ENCODE measurements around the gene AFAP1. TPM values are rescaled to one million over a fixed set of nuclear protein-coding genes. Genes with fewer than 3 reads are reported as not detected.

Gene AFAP1
- total and polyA plus RNA-seq, 2 of the 8 experiments (the other 6 are each of a cell fraction or from before 2014, with no cell fraction given) = 3.6 to 18.2 TPM

DNA sequence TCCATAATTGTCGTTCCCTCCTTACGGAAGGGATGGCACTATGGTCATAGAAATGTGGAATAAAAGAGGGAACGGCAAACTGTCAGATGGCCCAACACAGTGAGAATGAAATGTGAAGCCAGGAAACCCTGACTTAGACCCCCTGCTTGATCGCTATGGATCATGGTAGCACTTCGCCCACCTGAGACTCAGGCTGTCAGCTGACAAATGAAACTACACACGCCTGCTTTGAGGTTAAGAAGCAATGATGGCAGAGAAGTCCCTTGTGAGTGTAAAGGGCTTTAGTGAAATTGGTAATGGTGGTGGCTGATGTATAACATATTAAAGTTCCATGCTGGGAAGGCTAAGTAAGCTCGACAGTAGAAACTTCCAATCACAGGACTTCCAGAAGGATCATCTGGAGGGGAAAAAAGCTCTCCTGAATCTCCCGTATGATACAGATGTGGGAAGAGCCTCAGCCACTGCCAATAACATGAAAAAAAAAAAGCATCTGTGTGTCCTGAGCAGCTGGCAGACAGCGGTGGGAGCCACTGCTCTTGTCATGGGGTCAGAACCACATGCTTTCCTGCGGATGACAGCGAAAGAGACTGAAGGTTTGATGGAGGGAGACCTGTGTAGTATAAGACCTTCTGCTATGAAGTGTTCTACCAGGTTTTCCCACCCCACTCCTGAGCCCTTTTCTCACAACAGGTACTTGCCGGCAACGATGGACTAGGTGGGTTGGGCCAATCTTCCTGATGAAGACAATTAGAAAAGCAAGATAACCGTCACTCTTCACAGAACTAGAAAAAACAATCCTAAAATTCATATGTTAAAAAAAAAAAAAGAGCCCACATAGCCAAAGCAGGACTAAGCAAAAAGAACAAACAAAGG is 107.6 kb downstream of the AFAP1 start:
- H3K14ac ChIP-seq (ENCODE audit: insufficient read length) = no peak overlapping the region
- no peak overlapping the region for H2BK5ac ChIP-seq (ENCODE audit: low read depth, low read length)
- H3K4me2 ChIP-seq (ENCODE audit: insufficient read depth in 1 of 2, low read depth in 2 of 2, low read length in 2 of 2) = no peak overlapping the region
- peaks cover 0 to 9% (median 5%) of the 10 kb centered on the region in 4 experiments; a peak in 3 of 7 replicates for H3K4me1 ChIP-seq (replicated peaks in 1 of 4; ENCODE audit: control insufficient read depth in 3 of 4, insufficient read depth in 4 of 4, low read length in 3 of 4)
- ChIA-PET CTCF (ENCODE audit: partially characterized antibody) (interaction anchor here (0.7 to 3.0 kb wide), 8 partner anchors 11 to 310 kb away, joined by 3 to 16 read pairs (median 4); no protein-coding TSS in a partner anchor), POLR2A (ENCODE audit: partially characterized antibody) (interaction anchor here (0.9 kb wide), 1 partner anchor 17 kb away, joined by 3 read pairs; no protein-coding TSS in a partner anchor)
- no peak for FAIRE-seq
- no peak overlapping the region for H4K8ac ChIP-seq (ENCODE audit: extremely low read depth, insufficient read depth, low read length)
- no peak overlapping the region for H4K5ac ChIP-seq (ENCODE audit: insufficient read length, low read depth, low read length)
- no peak for DNase-seq (ENCODE audit: low read depth in 1 of 2, low spot score in 2 of 2)
- no peaks in the 10 kb centered on the region for H3K36me3 ChIP-seq (ENCODE audit: control insufficient read depth in 2 of 4, insufficient read depth in 4 of 4, low read length in 3 of 4)
- no peak overlapping the region for H3K56ac ChIP-seq (replicated peaks; ENCODE audit: insufficient read length, low read depth, low read length)
- H3K27ac ChIP-seq (ENCODE audit: low read depth, low read length) = no peak overlapping the region
- no peaks in the 10 kb centered on the region for H4K20me1 ChIP-seq (replicated peaks in 1 of 2; ENCODE audit: control insufficient read depth in 1 of 2, insufficient read depth in 2 of 2, low read length in 2 of 2)
- H2BK12ac ChIP-seq (ENCODE audit: low read depth, low read length) = no peak overlapping the region
- H3K4ac ChIP-seq (replicated peaks; ENCODE audit: insufficient read length, low read depth, low read length) = no peak overlapping the region
- no peak overlapping the region for H3K9ac ChIP-seq (replicated peaks in 1 of 4; ENCODE audit: extremely low read depth in 1 of 4, low read depth in 3 of 4, low read length in 3 of 4)
- H2AFZ ChIP-seq (ENCODE audit: low read length) = no peak overlapping the region
- H3K4me3 ChIP-seq (ENCODE audit: extremely low read depth in 1 of 4, insufficient read depth in 2 of 4, low read depth in 3 of 4, low read length in 4 of 4) = no peak overlapping the region
- H3K23me2 ChIP-seq (ENCODE audit: low read depth, low read length) = no peaks in the 10 kb centered on the region; the same call in 1 of the 2 replicates
- no peaks in the 10 kb centered on the region for H3K79me1 ChIP-seq (ENCODE audit: low read depth, low read length)
- H2BK15ac ChIP-seq (ENCODE audit: low read length) = no peak overlapping the region
- H3K27me3 ChIP-seq (replicated peaks in 1 of 4; ENCODE audit: control insufficient read depth in 3 of 4, extremely low read depth in 1 of 4, insufficient read depth in 3 of 4, low read length in 3 of 4) = no peaks in the 10 kb centered on the region
- H2AK5ac ChIP-seq (ENCODE audit: low read depth, low read length) = no peak overlapping the region
- no peaks in the 10 kb centered on the region for H3K79me2 ChIP-seq (ENCODE audit: control insufficient read depth in 1 of 2, insufficient read depth in 2 of 2, low read length in 2 of 2)
- H4K91ac ChIP-seq (replicated peaks; ENCODE audit: insufficient read length, low read length) = no peak overlapping the region
- H3K23ac ChIP-seq (ENCODE audit: insufficient read length) = no peak overlapping the region
- no peak overlapping the region for H2BK120ac ChIP-seq (replicated peaks; ENCODE audit: low read depth, low read length)
- no peaks in the 10 kb centered on the region for H3K9me3 ChIP-seq (ENCODE audit: insufficient read depth in 2 of 2, low read depth in 1 of 2, low read length in 1 of 2)
- whole genome bisulfite sequencing, 2 experiments (ENCODE audit: extremely low coverage in 1 of 2, insufficient coverage in 1 of 2, insufficient read length in 1 of 2, insufficient replicate concordance in 2 of 2, low coverage in 1 of 2, low lambda C conversion rate in 2 of 2, missing lambda C conversion rate in 1 of 2) = 86% methylated on average over 14 of the region's 14 CpGs; no CpG with 5 or more reads in 1 of the 2 experiments
- no peak overlapping the region for H2BK20ac ChIP-seq (ENCODE audit: low read length)
- H3K18ac ChIP-seq (ENCODE audit: extremely low read depth, low read length) = no peak overlapping the region
- TF ChIP-seq POLR2AphosphoS5 (IDR thresholded peaks at IDR 0.05; ENCODE audit: low read depth, low read length) = no peak
- TF ChIP-seq KDM5A (IDR thresholded peaks at IDR 0.05; ENCODE audit: low read length) = no peak
- no peak for TF ChIP-seq SP2 (IDR thresholded peaks at IDR 0.05; ENCODE audit: low read length)
- TF ChIP-seq POLR2A (IDR thresholded peaks at IDR 0.05; ENCODE audit: control extremely low read depth in 1 of 2, low read depth in 2 of 2, low read length in 2 of 2) = no peak
- TF ChIP-seq KDM4A (IDR thresholded peaks at IDR 0.05; ENCODE audit: low read depth, low read length, severe bottlenecking) = no peak
- TF ChIP-seq POU5F1 (IDR thresholded peaks at IDR 0.05; ENCODE audit: low read depth, low read length) = no peak
- no peak for TF ChIP-seq KDM1A (IDR thresholded peaks at IDR 0.05; ENCODE audit: borderline replicate concordance, low read length)
- TF ChIP-seq NRF1 (IDR thresholded peaks at IDR 0.05; ENCODE audit: low read depth, low read length) = no peak
- TF ChIP-seq TAF7 (optimal IDR thresholded peaks at IDR 0.05; ENCODE audit: borderline replicate concordance, low read depth, low read length) = no peak

Data from H1 (cell line).